NCI-H82 treated with DMSO at 0.1 percent for 48 hours (cell line): ENCODE measurements around the gene ABCB8.
A peak's percentile ranks its signal among the peaks of the same experiment; 100 is the strongest.
"Not testable (repeated sequence)": the region's sequence is repeated elsewhere in the genome, so short reads cannot be mapped to it uniquely, and the experiment has no call there.

Experiments used
- DNase-seq: peaks from one replicate; lab custom pipeline; 2025; ENCODE audit not compliant: unreplicated experiment; lab: John Stamatoyannopoulos, UW

ABCB8 gene

GRCh38 chr7:151033864-151034249 lies 5.6 kb downstream of the ABCB8 start:
- no peak for DNase-seq

GRCh38 chr7:151034312-151035025 lies 6.2 kb downstream of the ABCB8 start:
- no peak for DNase-seq

- no peak for DNase-seq
These were observed 6.9 kb downstream of the ABCB8 start for GRCh38 chr7:151035026-151035717.

DNA sequence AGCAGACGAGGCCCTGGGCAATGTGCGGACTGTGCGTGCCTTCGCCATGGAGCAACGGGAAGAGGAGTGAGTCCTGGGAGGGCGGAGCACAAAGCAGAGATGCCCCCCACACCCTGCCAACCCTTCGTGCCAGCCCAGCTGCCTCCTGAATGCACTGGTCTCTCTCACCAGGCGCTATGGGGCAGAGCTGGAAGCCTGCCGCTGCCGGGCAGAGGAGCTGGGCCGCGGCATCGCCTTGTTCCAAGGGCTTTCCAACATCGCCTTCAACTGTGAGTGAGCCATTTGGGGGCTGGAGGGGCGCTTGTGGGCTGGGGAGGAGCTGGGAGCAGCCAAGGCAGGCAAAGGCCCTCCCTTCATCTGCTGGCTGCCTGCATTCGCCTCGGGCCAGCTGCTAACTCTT lies 7.7 kb downstream of the ABCB8 start:
- no peak for DNase-seq

DNA sequence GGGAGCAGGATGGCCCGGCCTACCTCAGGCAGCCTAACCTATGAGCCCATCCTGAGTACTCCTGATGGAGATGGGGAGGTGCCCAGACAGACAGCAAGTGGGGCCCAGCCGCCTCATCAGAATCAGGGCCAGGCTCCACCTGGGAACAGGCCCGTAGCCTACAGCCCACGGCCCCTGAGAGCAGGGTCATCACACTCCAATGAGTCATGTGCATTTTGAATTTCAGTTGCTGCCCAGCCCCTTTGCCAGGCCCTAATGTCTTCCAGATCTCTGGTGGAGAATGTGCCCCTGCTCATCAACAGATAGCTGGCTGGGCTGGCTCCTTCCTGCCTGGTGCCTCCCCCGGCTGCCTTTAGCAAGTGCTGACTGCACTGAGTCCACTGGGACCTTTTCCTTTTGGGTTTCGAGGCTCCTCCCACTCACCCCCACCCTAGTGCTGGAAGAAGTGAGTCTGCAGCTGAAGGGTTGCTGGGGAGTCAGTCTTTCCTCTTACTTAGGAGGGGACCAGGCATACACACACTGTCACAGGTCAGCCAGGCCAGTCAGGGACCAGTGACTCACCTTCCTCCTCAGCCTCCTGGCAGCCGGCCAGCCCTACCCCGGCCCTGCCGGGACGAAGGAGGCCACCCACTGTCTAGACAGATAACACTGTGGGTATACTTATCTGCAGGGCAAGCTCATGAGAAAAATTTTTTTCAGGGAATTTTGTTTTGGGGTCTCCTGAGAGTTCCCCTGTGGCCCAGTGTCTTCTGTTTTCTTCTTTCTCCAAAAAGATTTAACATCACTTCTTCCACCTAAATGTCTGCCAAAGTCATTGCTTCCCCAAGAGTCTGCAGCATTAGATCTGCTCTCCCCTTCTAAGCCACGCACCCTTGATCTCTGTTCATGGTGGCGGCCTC lies 10.9 kb downstream of the ABCB8 start:
- no peak for DNase-seq

DNA sequence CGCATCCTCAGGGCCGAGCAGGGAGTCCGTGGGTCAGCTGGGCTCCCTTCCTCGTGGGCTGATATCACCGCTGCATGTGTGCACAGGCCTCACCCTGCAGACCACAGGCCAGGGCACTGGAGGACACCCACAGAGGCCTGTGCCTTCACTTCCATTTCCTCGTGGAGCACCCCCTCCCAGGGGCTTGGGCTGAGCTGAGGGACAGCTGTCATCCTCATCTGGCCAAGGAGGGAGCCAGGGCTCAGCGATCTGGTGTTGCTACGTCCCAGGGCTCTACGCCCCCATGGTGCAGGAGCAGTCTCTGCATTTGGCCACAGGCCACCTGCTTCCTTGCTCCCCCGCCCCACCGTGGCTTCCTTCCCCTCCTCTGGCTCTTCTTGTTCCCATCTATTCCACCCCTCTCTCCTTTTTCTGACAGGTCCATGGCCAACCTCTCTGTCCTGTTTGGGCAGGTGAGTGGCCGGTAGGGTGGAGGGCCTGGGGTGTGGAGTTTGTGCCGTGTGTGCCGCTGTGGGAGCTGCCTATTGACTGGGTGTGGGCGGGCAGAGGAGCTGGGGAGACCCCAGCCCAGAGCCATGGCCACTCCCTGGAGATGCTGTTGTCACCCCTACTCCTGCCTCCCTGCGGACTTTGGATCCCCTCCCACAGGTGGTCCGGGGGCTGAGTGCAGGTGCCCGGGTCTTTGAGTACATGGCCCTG lies 11.7 kb downstream of the ABCB8 start:
- no peak for DNase-seq

DNA sequence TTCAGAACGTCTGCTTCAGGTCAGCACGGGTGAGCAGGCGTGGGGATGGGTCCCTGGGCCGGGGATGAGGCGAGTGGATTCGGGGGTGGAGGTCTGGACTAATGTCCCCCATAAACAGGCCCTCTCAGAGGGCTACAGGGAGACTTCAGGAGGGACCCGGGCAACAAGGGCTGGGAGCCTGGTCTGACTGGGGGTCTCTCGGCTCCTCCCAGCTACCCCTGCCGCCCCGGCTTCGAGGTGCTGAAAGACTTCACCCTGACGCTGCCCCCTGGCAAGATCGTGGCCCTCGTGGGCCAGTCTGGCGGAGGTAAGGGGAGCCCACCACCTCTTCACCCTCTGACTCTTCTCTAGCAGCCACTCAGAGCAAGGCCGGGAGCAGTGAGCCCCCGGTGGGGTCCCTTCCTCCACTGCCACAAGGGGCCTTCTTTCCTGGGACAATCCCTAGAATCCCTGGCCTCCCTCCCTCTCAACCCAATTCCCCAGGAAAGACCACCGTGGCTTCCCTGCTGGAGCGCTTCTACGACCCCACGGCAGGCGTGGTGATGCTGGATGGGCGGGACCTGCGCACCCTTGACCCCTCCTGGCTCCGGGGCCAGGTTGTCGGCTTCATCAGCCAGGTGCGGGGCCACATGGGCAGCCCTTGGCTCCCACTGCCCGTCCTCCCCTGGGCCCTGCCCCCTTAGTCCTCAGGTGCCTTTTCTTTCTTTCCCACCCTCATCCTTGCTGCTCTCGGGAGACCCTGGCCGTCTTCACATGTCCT lies 12.5 kb downstream of the ABCB8 start:
- DNase-seq: no peak

GRCh38 chr7:151043449-151043848 lies 15.2 kb downstream of the ABCB8 start:
- DNase-seq: not testable (repeated sequence)

- no peak for DNase-seq
These were observed 15.7 kb downstream of the ABCB8 start for GRCh38 chr7:151043959-151044358.

DNA sequence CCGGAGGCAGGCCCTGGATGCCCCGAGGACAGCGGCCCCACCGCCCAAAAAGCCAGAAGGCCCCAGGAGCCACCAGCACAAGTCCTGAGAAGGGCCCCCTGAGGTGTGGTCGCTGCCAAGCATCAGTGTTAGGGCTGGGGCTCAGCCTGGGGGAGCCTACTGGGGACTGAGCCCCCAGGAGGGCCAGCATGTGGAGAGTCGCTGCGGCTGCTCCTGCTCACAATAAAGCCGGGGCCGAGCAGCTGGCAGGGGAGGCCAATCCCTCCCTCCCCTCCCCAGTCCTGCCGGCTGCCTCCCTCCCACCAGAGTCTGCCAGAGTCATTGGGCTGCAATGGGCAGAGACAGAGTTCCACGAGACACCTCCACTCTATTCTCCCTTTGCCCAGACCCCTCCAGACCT lies 17.0 kb downstream of the ABCB8 start:
- peak; percentile 8 for DNase-seq

- no peak for DNase-seq
These were observed 17.7 kb downstream of the ABCB8 start for GRCh38 chr7:151045967-151046366.

DNA sequence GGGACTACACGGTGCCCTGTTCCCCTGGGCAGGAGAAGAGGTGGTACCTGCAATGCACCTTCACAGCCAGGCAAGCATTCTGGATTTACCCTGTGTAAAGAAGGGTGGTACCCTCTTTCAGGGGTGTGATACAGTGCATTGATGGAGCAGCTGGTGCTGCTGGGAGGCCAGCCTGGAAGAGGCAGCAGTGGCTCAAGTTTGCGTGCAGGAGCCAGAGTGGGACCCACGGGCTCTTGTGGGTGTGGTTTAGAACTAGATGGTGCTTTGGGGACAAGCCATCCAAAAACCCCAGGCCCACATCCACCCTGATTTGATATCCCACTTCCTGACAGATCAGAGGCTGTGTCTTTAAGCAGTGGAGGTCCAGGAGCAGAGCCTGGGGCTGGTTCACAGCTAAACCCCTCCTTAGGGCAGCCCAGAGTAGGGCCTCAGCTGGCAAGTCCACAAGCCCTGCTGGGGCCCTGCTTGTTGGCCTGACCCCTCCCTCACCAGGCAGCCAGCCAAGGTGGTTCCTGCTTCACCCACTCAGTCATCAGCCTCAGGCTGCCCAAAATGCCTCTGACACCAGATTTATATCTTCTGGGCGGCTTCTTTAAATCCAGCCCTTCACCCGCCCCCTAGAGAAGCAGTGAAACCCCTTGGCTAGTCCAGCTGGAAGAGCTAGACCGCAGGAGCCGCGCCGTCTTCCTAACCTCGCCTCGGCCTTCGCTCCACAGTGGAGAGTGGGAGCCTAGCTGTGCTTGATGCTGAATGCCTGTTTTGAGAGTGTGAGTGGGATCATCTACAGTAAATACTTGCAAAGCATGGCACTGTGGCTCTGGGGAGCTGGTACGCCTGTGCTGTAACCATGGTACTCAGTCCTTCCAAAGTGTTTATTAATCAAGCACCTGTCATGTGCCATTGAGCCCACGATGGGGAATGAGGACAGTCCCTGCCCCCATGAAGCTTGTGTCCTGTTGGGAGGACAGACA lies 18.6 kb downstream of the ABCB8 start:
- no peak for DNase-seq

- no peak for DNase-seq
These were observed 19.9 kb downstream of the ABCB8 start, which contains the start of gene ASIC3 for GRCh38 chr7:151047976-151048815. Gene ASIC3, plus strand, starts transcription at chr7:151048531. Its CDS starts 355 bp downstream, at chr7:151048886.

DNA sequence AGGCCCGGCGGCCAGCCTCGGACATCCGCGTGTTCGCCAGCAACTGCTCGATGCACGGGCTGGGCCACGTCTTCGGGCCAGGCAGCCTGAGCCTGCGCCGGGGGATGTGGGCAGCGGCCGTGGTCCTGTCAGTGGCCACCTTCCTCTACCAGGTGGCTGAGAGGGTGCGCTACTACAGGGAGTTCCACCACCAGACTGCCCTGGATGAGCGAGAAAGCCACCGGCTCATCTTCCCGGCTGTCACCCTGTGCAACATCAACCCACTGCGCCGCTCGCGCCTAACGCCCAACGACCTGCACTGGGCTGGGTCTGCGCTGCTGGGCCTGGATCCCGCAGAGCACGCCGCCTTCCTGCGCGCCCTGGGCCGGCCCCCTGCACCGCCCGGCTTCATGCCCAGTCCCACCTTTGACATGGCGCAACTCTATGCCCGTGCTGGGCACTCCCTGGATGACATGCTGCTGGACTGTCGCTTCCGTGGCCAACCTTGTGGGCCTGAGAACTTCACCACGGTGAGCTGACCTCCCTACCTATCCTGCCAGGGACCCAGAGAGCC lies 20.7 kb downstream of the ABCB8 start:
- DNase-seq: no peak

- DNase-seq: no peak
These were observed 22.9 kb downstream of the ABCB8 start for GRCh38 chr7:151051108-151051507.

DNA sequence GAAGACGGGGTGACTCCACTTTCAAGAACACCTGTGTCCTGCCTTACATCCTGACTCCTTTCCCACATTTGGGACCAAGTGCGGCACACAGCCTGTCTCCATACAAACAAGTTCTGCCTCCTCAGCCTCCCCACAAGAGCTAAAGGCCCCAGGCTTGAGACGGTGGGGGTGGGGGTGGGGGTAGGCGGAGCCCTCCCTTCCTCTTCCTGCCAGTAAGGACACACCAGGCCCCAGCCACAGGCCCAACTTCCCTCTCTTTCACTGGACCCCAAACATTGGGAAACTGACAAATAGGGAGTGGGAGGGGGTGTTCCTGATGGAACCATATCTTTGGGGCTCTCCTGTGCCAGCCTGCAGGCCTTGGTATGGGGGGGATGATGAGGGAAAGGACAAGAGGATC lies 24.8 kb downstream of the ABCB8 start:
- DNase-seq: no peak

DNA sequence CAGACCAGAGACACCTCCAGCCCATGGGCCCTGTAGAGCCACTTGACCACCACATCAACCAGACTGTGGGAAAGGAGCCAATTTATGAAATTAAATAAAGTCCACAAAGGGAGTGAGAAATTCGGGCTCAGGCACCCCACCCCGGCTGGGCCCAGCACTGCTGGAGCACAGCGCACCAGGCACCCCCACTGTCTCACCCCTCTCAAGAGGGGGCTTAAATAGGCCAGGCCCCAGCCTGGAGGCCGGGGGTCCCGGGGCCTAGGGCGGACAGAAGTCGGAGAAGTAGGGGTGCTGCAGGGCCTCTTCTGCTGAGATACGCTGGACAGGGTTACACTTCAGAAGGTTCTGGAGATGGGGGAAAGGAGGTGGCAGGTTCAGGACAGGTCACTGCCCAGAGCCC lies 25.5 kb downstream of the ABCB8 start:
- no peak for DNase-seq

GRCh38 chr7:151056283-151056665 lies 28.0 kb downstream of the ABCB8 start:
- DNase-seq: no peak
